Parathyroid adenoma (tissue), 2 donors: ENCODE results near the gene HARS1.
"Not testable (repeated sequence)": the region's sequence is repeated elsewhere in the genome, so short reads cannot be mapped to it uniquely, and the experiment has no call there.

Source experiments
- H2AFZ ChIP-seq: fragments of 300-600 bp; sonication (generic); one replicate; pipeline ENCODE4 v1.7.0; 2017; ENCODE audit warnings: antibody characterized with exemption, mild to moderate bottlenecking
- H3K27ac ChIP-seq: fragments of 300-600 bp; sonication (generic); one replicate; pipeline ENCODE4 v1.7.0; 2017
- H3K27me3 ChIP-seq: fragments of 300-600 bp; sonication (generic); one replicate; pipeline ENCODE4 v1.7.0; 2017; ENCODE audit warnings: low read length; ENCODE audit not compliant: control insufficient read depth, insufficient read depth
- H3K36me3 ChIP-seq: fragments of 300-600 bp; sonication (generic); one replicate; pipeline ENCODE4 v1.7.0; 2017; ENCODE audit warnings: low read length; ENCODE audit not compliant: control insufficient read depth, insufficient read depth
- H3K4me1 ChIP-seq: fragments of 300-600 bp; sonication (generic); one replicate; pipeline ENCODE4 v1.7.0; 2017; ENCODE audit warnings: control low read depth
- H3K4me2 ChIP-seq: fragments of 300-600 bp; sonication (generic); one replicate; pipeline ENCODE4 v1.7.0; 2017; ENCODE audit warnings: low read length
- H3K4me3 ChIP-seq: fragments of 300-600 bp; sonication (generic); one replicate; pipeline ENCODE4 v1.7.0; 2017; ENCODE audit warnings: low read depth, low read length
- H3K79me2 ChIP-seq: fragments of 300-600 bp; sonication (generic); one replicate; pipeline ENCODE4 v1.7.0; 2017; ENCODE audit warnings: control low read depth
- H3K9ac ChIP-seq: fragments of 300-600 bp; sonication (generic); one replicate; pipeline ENCODE4 v1.7.0; 2017; ENCODE audit warnings: mild to moderate bottlenecking
- H3K9me3 ChIP-seq: fragments of 300-600 bp; sonication (generic); one replicate; pipeline ENCODE4 v1.7.0; 2017; ENCODE audit warnings: low read length; ENCODE audit not compliant: control insufficient read depth
- TF ChIP-seq, protein P1 (sequence below): fragments of 300-600 bp; sonication (generic); IDR thresholded peaks from one replicate; pipeline ENCODE4 v1.7.0; 2017; ENCODE audit warnings: antibody characterized with exemption, mild to moderate bottlenecking
- donor health status: primary hyperparathyroidism.

HARS1 gene

DNA sequence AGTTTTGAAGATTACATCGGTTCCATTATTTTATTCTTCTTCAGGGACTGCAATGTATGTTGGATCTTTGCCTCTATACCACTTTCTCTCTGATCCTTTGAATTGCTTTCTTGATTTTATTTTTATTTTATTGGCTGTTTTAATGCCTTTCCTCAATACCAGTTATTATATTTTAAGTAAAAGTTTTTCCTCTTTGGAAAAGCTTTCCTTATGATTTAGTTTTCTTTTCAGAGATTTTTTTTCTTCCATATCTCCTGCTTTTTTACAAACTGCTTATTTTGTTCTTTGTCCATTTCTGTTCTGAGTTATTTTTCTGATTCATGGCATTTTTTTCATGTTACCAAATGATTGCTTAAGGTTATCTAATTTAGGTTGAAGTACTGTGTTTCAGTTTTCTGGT, 20.6 kb upstream of the HARS1 start:
- H3K27me3 ChIP-seq = no peaks in the 10 kb centered on the region
- H3K4me1 ChIP-seq = no peaks in the 10 kb centered on the region
- H3K9me3 ChIP-seq = no peaks in the 10 kb centered on the region
- no peak overlapping the region for H3K27ac ChIP-seq
- H3K9ac ChIP-seq = no peak overlapping the region
- no peaks in the 10 kb centered on the region for H3K79me2 ChIP-seq
- peak overlapping the region; percentile 85 for H3K4me2 ChIP-seq
- H3K36me3 ChIP-seq = no peaks in the 10 kb centered on the region
- TF ChIP-seq, protein P1, sequence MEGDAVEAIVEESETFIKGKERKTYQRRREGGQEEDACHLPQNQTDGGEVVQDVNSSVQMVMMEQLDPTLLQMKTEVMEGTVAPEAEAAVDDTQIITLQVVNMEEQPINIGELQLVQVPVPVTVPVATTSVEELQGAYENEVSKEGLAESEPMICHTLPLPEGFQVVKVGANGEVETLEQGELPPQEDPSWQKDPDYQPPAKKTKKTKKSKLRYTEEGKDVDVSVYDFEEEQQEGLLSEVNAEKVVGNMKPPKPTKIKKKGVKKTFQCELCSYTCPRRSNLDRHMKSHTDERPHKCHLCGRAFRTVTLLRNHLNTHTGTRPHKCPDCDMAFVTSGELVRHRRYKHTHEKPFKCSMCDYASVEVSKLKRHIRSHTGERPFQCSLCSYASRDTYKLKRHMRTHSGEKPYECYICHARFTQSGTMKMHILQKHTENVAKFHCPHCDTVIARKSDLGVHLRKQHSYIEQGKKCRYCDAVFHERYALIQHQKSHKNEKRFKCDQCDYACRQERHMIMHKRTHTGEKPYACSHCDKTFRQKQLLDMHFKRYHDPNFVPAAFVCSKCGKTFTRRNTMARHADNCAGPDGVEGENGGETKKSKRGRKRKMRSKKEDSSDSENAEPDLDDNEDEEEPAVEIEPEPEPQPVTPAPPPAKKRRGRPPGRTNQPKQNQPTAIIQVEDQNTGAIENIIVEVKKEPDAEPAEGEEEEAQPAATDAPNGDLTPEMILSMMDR = no peak
- H3K4me3 ChIP-seq = peak overlapping the region; percentile 77
- H2AFZ ChIP-seq = no peak overlapping the region

DNA sequence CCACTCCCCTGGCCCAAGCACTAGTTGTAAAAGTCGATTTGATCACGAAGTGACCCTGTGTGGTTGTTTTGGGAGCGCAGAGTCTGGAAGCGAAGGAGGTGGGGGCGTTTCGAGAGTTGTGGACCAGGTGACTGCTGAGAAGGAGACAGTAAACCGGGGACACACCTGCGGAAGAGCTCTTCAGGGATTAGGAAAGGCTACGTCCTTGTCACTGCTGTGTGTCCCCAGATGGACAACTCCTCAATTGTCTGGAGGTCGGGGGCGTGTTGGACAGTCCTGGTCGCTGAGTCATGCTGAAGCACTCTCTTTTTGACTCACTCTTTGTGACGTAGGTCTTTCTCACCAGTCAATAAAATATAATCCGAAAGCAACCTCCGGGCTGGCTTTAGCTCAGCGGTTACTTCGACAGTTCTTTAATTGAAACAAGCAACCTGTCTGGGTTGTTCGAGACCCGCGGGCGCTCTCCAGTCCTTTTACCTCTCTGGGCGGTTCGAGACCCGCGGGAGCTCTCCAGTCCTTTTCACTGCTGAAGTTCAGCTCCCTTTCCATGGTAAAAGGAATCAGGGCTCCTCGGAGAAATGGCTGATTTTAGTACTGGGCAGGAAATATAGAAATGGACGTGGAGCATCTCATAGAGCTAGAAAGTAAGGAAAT, 19.9 kb upstream of the HARS1 start:
- Histone ChIP-seq H3K4me2 (peak overlapping the region; percentile 85), H2AFZ (peak overlapping the region; percentile 73), H3K4me3 (peak overlapping the region; percentile 77), H3K4me1 (no peaks in the 10 kb centered on the region), H3K9ac (no peak overlapping the region), H3K36me3 (no peaks in the 10 kb centered on the region), H3K9me3 (no peaks in the 10 kb centered on the region), H3K27me3 (no peaks in the 10 kb centered on the region), H3K79me2 (no peaks in the 10 kb centered on the region), H3K27ac (peak overlapping the region; percentile 59)
- TF ChIP-seq, protein P1 = no peak

GRCh38 chr5:140708787-140709186, 17.6 kb upstream of the HARS1 start:
- not testable (repeated sequence) for H3K4me2 ChIP-seq, H3K4me3 ChIP-seq, H2AFZ ChIP-seq, H3K27ac ChIP-seq, H3K9me3 ChIP-seq, H3K79me2 ChIP-seq, H3K4me1 ChIP-seq, H3K36me3 ChIP-seq, H3K27me3 ChIP-seq, H3K9ac ChIP-seq

GRCh38 chr5:140707812-140708211, 16.6 kb upstream of the HARS1 start:
- Histone ChIP-seq H3K36me3 (no peaks in the 10 kb centered on the region), H2AFZ (no peak overlapping the region), H3K4me2 (no peak overlapping the region), H3K4me3 (no peak overlapping the region), H3K4me1 (no peaks in the 10 kb centered on the region), H3K9me3 (no peaks in the 10 kb centered on the region), H3K27me3 (no peaks in the 10 kb centered on the region), H3K79me2 (no peaks in the 10 kb centered on the region), H3K9ac (no peak overlapping the region), H3K27ac (no peak overlapping the region)
- TF ChIP-seq, protein P1 = no peak

- no peaks in the 10 kb centered on the region for H3K9me3 ChIP-seq
- peak within 1 kb of the TSS; percentile 87 for H2AFZ ChIP-seq
- H3K27me3 ChIP-seq = no peaks in the 10 kb centered on the region
- peak within 1 kb of the TSS; percentile 61 for H3K27ac ChIP-seq
- H3K79me2 ChIP-seq = peaks cover 16% of the 10 kb centered on the region
- H3K4me1 ChIP-seq = peaks cover 5% of the 10 kb centered on the region
- no peak within 1 kb of the TSS for H3K9ac ChIP-seq
- H3K4me3 ChIP-seq = peak within 1 kb of the TSS; percentile 79
- no peaks in the 10 kb centered on the region for H3K36me3 ChIP-seq
- peak within 1 kb of the TSS; percentile 68 for H3K4me2 ChIP-seq
- TF ChIP-seq, protein P1 = no peak
Observed at GRCh38 chr5:140700177-140701144, 9.3 kb upstream of the HARS1 start, which contains the start of gene ZMAT2. ZMAT2 (plus strand) TSS chr5:140700447; CDS start chr5:140700461, 14 bp downstream.
